Mesendoderm (in vitro differentiated cells): ENCODE data around the gene STX5. TPM values are rescaled to one million over a fixed set of nuclear protein-coding genes. Genes with fewer than 3 reads are reported as not detected.

Source experiments
- DNase-seq: peaks from one replicate; pipeline ENCODE4 v3.0.0; 2013
- H2AK5ac ChIP-seq: 2 replicates; pipeline ENCODE4 v1.6.1; 2013; ENCODE audit warnings: low read length, inconsistent platforms
- H2BK120ac ChIP-seq: 2 replicates; pipeline ENCODE4 v1.6.1; 2013; ENCODE audit warnings: low read depth, mild to moderate bottlenecking, low read length, moderate library complexity, mixed read lengths
- H2BK15ac ChIP-seq: replicated peaks from 2 replicates; pipeline ENCODE4 v1.6.1; 2013; ENCODE audit warnings: low read depth, mild to moderate bottlenecking, moderate library complexity
- H2BK5ac ChIP-seq: 2 replicates; pipeline ENCODE4 v1.6.1; 2013; ENCODE audit warnings: low read length, inconsistent platforms
- H3K18ac ChIP-seq: 2 replicates; pipeline ENCODE4 v1.6.1; 2013; ENCODE audit warnings: mild to moderate bottlenecking, low read length, mixed read lengths
- H3K23ac ChIP-seq: one replicate; pipeline ENCODE4 v1.6.1; 2013; ENCODE audit warnings: low read length
- H3K27ac ChIP-seq: 2 replicates; pipeline ENCODE4 v1.5.1; 2013; ENCODE audit warnings: low read depth, mild to moderate bottlenecking, inconsistent platforms, low read length, moderate library complexity
- H3K27me3 ChIP-seq: 2 replicates; pipeline ENCODE4 v1.6.1; 2013; ENCODE audit warnings: low read length, control low read depth, mild to moderate bottlenecking, inconsistent platforms; ENCODE audit not compliant: insufficient read depth, poor library complexity
- H3K36me3 ChIP-seq: 2 replicates; pipeline ENCODE4 v1.6.1; 2013; ENCODE audit warnings: low read length, inconsistent platforms; ENCODE audit not compliant: control insufficient read depth, insufficient read depth
- H3K4ac ChIP-seq: one replicate; pipeline ENCODE4 v1.6.1; 2013; ENCODE audit warnings: low read depth, mild to moderate bottlenecking, low read length, moderate library complexity
- H3K4me1 ChIP-seq: 2 replicates; pipeline ENCODE4 v1.6.1; 2013; ENCODE audit warnings: low read depth, low read length, inconsistent platforms; ENCODE audit not compliant: control insufficient read depth
- H3K4me2 ChIP-seq: 2 replicates; pipeline ENCODE4 v1.6.1; 2013; ENCODE audit warnings: low read length
- H3K4me3 ChIP-seq: 2 replicates; pipeline ENCODE4 v1.5.1; 2013; ENCODE audit warnings: mild to moderate bottlenecking, low read length
- H3K56ac ChIP-seq: one replicate; pipeline ENCODE4 v1.6.1; 2013; ENCODE audit warnings: low read length
- H3K79me1 ChIP-seq: 2 replicates; pipeline ENCODE4 v1.6.1; 2013; ENCODE audit warnings: low read length, inconsistent platforms
- H3K79me2 ChIP-seq: 2 replicates; pipeline ENCODE4 v1.6.1; 2013; ENCODE audit warnings: mild to moderate bottlenecking, low read length; ENCODE audit not compliant: control insufficient read depth, insufficient read depth
- H3K9ac ChIP-seq: 2 replicates; pipeline ENCODE4 v1.6.1; 2013; ENCODE audit warnings: low read length, inconsistent platforms
- H4K5ac ChIP-seq: one replicate; pipeline ENCODE4 v1.6.1; 2013; ENCODE audit warnings: low read length
- H4K8ac ChIP-seq: one replicate; pipeline ENCODE4 v1.6.1; 2013; ENCODE audit warnings: low read depth, mild to moderate bottlenecking, control low read depth, low read length, moderate library complexity
- WGBS: extraction: QIAGEN DNeasy Blood & Tissue Kit; methylation state at CpG from one replicate; pipeline ENCODE4 v1.1.7; 2013; ENCODE audit warnings: low lambda C conversion rate, missing lambda C conversion rate; ENCODE audit not compliant: insufficient coverage; ENCODE audit errors: extremely low coverage; 5-methylcytosine and 5-hydroxymethylcytosine counted together
- polyA plus RNA-seq, 2 experiments: library from polyadenylated mRNA; stranded (reverse); fragments of 200-250 nt; gene quantifications; one replicate each; pipeline ENCODE4 v1.2.3, GENCODE V29; 2013

Gene STX5
- polyA plus RNA-seq (2013, experiment 1 of 2) = 20.0 TPM
- polyA plus RNA-seq (2013, experiment 2 of 2) = 19.2 TPM

DNA sequence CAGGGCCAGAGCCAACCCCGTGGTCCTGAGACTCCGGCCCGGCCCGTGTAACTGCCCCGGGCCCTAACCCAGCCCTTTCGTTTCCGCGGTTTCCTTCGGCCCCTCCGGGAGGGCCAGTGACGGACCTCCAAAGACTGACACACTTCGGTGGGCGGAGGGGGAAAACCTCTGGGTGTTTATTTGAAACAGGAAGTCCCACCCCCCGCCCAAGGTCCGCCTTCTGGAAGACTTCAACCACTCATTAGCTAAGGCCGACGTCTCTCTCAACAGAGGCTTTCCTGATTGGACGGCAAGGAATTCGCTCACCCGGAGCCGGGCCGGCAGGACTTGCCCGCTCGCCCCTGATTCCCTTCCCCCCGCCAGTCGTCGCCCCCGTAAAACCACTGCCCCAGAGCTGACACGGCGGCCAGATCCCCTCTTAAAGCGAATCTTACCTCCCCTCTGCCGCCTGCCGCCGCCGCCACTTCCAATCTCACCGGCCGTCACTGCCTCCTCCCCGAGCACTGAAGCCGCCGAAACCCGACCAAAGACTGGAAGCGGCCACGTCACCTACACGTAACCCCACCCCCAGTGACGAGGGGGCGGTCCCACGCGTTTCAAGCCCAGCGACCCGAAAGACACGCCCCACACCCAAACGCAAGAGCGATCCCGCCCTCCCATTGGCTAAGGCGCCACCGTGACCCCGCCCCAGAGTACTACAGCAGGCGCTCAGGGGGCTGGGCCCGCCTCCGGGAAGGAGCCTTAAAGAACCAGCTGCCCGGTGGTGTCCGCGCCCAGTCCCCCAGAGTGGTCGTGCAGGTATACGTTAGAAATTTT is at the start of gene STX5:
TSS of gene STX5 (minus strand) at position 532 of the 816 bp plus-strand sequence. CDS start 808 bp downstream, outside the sequence.
- Histone ChIP-seq H3K36me3 (peaks cover 8% of the 10 kb centered on the region), H2BK15ac (no peak within 1 kb of the TSS)
- peak; percentile 99 for DNase-seq

DNA sequence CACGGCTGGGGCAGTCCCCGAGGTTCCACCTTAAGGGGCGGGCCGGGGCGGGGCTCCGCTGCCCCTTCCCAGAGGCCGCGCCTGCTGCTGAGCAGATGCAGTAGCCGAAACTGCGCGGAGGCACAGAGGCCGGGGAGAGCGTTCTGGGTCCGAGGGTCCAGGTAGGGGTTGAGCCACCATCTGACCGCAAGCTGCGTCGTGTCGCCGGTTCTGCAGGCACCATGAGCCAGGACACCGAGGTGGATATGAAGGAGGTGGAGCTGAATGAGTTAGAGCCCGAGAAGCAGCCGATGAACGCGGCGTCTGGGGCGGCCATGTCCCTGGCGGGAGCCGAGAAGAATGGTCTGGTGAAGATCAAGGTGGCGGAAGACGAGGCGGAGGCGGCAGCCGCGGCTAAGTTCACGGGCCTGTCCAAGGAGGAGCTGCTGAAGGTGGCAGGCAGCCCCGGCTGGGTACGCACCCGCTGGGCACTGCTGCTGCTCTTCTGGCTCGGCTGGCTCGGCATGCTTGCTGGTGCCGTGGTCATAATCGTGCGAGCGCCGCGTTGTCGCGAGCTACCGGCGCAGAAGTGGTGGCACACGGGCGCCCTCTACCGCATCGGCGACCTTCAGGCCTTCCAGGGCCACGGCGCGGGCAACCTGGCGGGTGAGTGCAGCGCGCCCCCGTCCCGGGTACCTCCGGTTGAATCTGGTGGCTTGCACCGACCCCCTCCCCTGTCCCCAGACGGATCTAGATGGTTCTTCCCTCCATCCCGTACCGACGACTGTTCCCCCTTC is 49.1 kb upstream of the STX5 start, which contains the start of gene SLC3A2:
TSS of gene SLC3A2 (plus strand) at position 94 of the 776 bp plus-strand sequence. CDS start at position 222, 128 bp downstream.
- no peak within 1 kb of the TSS for H4K8ac ChIP-seq
- H3K36me3 ChIP-seq = peaks cover 23% of the 10 kb centered on the region
- no peak within 1 kb of the TSS for H4K5ac ChIP-seq
- H3K27ac ChIP-seq = peak within 1 kb of the TSS; percentile 91
- H3K4me1 ChIP-seq = peaks cover 10% of the 10 kb centered on the region
- no CpG with 5 or more reads among the region's 69 CpGs for WGBS
- DNase-seq = peak; percentile 92
- H3K23ac ChIP-seq = peak within 1 kb of the TSS; percentile 95
- H3K4me3 ChIP-seq = peak within 1 kb of the TSS; percentile 99
- H2BK15ac ChIP-seq = no peak within 1 kb of the TSS
- H2BK5ac ChIP-seq = peak within 1 kb of the TSS; percentile 95
- H3K79me2 ChIP-seq = peaks cover 62% of the 10 kb centered on the region
- H3K4ac ChIP-seq = peak within 1 kb of the TSS; percentile 99
- peak within 1 kb of the TSS; percentile 100 for H3K9ac ChIP-seq
- H3K27me3 ChIP-seq = no peaks in the 10 kb centered on the region
- peak within 1 kb of the TSS; percentile 100 for H3K56ac ChIP-seq
- peak within 1 kb of the TSS; percentile 91 for H3K4me2 ChIP-seq
- H2AK5ac ChIP-seq = peak within 1 kb of the TSS; percentile 93
- peak within 1 kb of the TSS; percentile 81 for H3K18ac ChIP-seq
- H2BK120ac ChIP-seq = peak within 1 kb of the TSS; percentile 82
- peaks cover 21% of the 10 kb centered on the region for H3K79me1 ChIP-seq

More for the DNA sequence above, at the start of gene STX5:
- Histone ChIP-seq H3K4ac (peak within 1 kb of the TSS; percentile 66), H3K79me2 (peaks cover 13% of the 10 kb centered on the region), H2BK120ac (peak within 1 kb of the TSS; percentile 63), H3K23ac (no peak within 1 kb of the TSS), H2BK5ac (peak within 1 kb of the TSS; percentile 80), H2AK5ac (no peak within 1 kb of the TSS), H3K18ac (peak within 1 kb of the TSS; percentile 91), H3K27me3 (no peaks in the 10 kb centered on the region), H3K4me2 (peak within 1 kb of the TSS; percentile 90), H3K27ac (peak within 1 kb of the TSS; percentile 92), H3K4me1 (no peaks in the 10 kb centered on the region), H4K8ac (no peak within 1 kb of the TSS), H3K4me3 (peak within 1 kb of the TSS; percentile 92), H3K9ac (peak within 1 kb of the TSS; percentile 92), H3K79me1 (peaks cover 14% of the 10 kb centered on the region), H3K56ac (peak within 1 kb of the TSS; percentile 97), H4K5ac (no peak within 1 kb of the TSS)
- WGBS = no CpG with 5 or more reads among the region's 65 CpGs

DNA sequence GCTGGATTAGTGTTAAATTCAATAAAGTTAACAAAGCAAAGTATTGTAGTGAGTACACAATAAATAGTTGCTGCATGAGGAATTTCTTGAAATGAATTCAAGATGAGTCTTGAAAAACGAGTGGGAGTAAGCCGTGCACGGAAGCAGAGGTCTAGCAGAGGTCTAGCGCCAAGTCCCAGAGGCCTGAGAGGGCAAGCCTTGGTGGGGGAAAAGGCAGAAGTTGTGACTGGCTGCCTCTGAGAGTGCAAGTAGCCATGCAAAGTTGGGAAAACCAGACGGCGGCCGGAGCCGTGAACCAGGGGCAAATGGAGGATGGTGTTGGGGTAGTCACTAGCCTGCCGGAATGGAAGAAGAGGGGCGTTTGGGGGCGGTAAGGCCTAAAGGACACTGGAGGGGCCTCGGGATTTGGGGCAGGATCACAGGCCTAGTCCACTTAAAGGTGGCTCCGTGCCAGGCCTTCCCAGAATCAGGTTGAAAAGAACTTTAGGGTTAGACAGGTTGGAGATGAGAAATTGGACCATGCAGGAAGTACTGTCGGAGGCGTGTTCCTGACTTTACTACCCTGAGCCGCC is 48.5 kb upstream of the STX5 start:
- no peak overlapping the region for H3K23ac ChIP-seq
- peak overlapping the region; percentile 19 for H3K18ac ChIP-seq
- no peaks in the 10 kb centered on the region for H3K27me3 ChIP-seq
- H3K79me2 ChIP-seq = peaks cover 62% of the 10 kb centered on the region
- H3K79me1 ChIP-seq = peaks cover 16% of the 10 kb centered on the region
- peak overlapping the region; percentile 54 for H3K56ac ChIP-seq
- no peak overlapping the region for H2BK5ac ChIP-seq
- peak overlapping the region; percentile 44 for H3K9ac ChIP-seq
- H3K4ac ChIP-seq = peak overlapping the region; percentile 49
- H3K36me3 ChIP-seq = peaks cover 19% of the 10 kb centered on the region
- WGBS = no CpG with 5 or more reads among the region's 16 CpGs
- H3K4me2 ChIP-seq = peak overlapping the region; percentile 15
- no peak overlapping the region for H4K5ac ChIP-seq
- H2AK5ac ChIP-seq = no peak overlapping the region
- no peak overlapping the region for H3K27ac ChIP-seq
- H2BK15ac ChIP-seq = no peak overlapping the region
- H4K8ac ChIP-seq = no peak overlapping the region
- DNase-seq = no peak
- H3K4me1 ChIP-seq = peaks cover 10% of the 10 kb centered on the region
- H3K4me3 ChIP-seq = no peak overlapping the region
- no peak overlapping the region for H2BK120ac ChIP-seq

- Histone ChIP-seq H4K8ac (no peak overlapping the region), H3K79me2 (peaks cover 64% of the 10 kb centered on the region), H3K27ac (no peak overlapping the region), H3K4me2 (no peak overlapping the region), H2BK15ac (no peak overlapping the region), H3K4me3 (no peak overlapping the region), H4K5ac (no peak overlapping the region), H2AK5ac (no peak overlapping the region), H3K36me3 (peaks cover 13% of the 10 kb centered on the region), H3K27me3 (no peaks in the 10 kb centered on the region), H3K18ac (no peak overlapping the region), H3K23ac (no peak overlapping the region), H3K9ac (peak overlapping the region; percentile 1), H3K56ac (no peak overlapping the region), H2BK120ac (no peak overlapping the region), H3K4me1 (peaks cover 10% of the 10 kb centered on the region), H2BK5ac (no peak overlapping the region), H3K4ac (no peak overlapping the region), H3K79me1 (peaks cover 12% of the 10 kb centered on the region)
- DNase-seq = no peak
- no CpG with 5 or more reads among the region's 7 CpGs for WGBS
Measured at GRCh38 chr11:62879235-62879978, 47.6 kb upstream of the STX5 start.

- Histone ChIP-seq H3K4ac (no peak overlapping the region), H3K4me2 (no peak overlapping the region), H4K5ac (no peak overlapping the region), H3K36me3 (peaks cover 3% of the 10 kb centered on the region), H3K23ac (no peak overlapping the region), H2BK120ac (no peak overlapping the region), H2BK5ac (no peak overlapping the region), H3K79me2 (peaks cover 51% of the 10 kb centered on the region), H3K4me1 (peaks cover 2% of the 10 kb centered on the region), H3K79me1 (peaks cover 3% of the 10 kb centered on the region), H2AK5ac (no peak overlapping the region), H3K4me3 (no peak overlapping the region), H3K27ac (no peak overlapping the region), H3K18ac (no peak overlapping the region), H4K8ac (no peak overlapping the region), H3K27me3 (no peaks in the 10 kb centered on the region), H3K56ac (no peak overlapping the region), H3K9ac (no peak overlapping the region), H2BK15ac (no peak overlapping the region)
- no peak for DNase-seq
- no CpG with 5 or more reads among the region's 6 CpGs for WGBS
Measured at GRCh38 chr11:62876712-62877111, 44.9 kb upstream of the STX5 start.
